RPMI7951 (cell line): ENCODE data around the gene CDK5RAP3. TPM values are rescaled to one million over a fixed set of nuclear protein-coding genes. Genes with fewer than 3 reads are reported as not detected.
A peak's percentile ranks its signal among the peaks of the same experiment; 100 is the strongest.

Source experiments
- DNase-seq: peaks from one replicate; pipeline ENCODE4 v3.0.0-alpha.2; 2012; ENCODE audit warnings: low read depth
- total RNA-seq: library from RNA; depleted of rRNA; stranded (reverse); fragments of >200 nt; shearing (Covaris generic); gene quantifications from 2 replicates; pipeline ENCODE4 v1.2.3, GENCODE V29; 2014; rRNA removed

The CDK5RAP3 gene
- total RNA-seq, 1 experiment from 2014 or later = 41.6 TPM

- peak; percentile 83 for DNase-seq
Observed at GRCh38 chr17:48023400-48024148, 52.7 kb downstream of the CDK5RAP3 start.

- peak; percentile 73 for DNase-seq
Observed at GRCh38 chr17:48024149-48025039, 53.5 kb downstream of the CDK5RAP3 start.

- peak; percentile 94 for DNase-seq
Observed at GRCh38 chr17:48025040-48025903, 54.4 kb downstream of the CDK5RAP3 start.

- peak; percentile 39 for DNase-seq
Observed at GRCh38 chr17:48025904-48026501, 55.1 kb downstream of the CDK5RAP3 start.

GRCh38 chr17:48026502-48027321 lies 55.8 kb downstream of the CDK5RAP3 start:
- peak; percentile 86 for DNase-seq

- no peak for DNase-seq
Observed at GRCh38 chr17:48027322-48027981, 56.5 kb downstream of the CDK5RAP3 start.

GRCh38 chr17:48028736-48029135 lies 57.8 kb downstream of the CDK5RAP3 start:
- DNase-seq = no peak

GRCh38 chr17:48030531-48030930 lies 59.6 kb downstream of the CDK5RAP3 start:
- no peak for DNase-seq

Other genes starting within 250 kb of the CDK5RAP3 start
- gene TBX21, start 237.9 kb upstream of the CDK5RAP3 start, total RNA-seq = not detected in 2 replicates
- gene OSBPL7, start 149.3 kb upstream of the CDK5RAP3 start, total RNA-seq = 2.6 and 3.4 TPM in 2 replicates
- 30.4 and 35.8 TPM in 2 replicates for gene MRPL10, start 139.6 kb upstream of the CDK5RAP3 start, total RNA-seq
- 0.10 TPM in 1 of 2 replicates, not detected in the other for gene LRRC46, start 139.4 kb upstream of the CDK5RAP3 start, total RNA-seq
- gene SCRN2, start 129.8 kb upstream of the CDK5RAP3 start, total RNA-seq = 17.8 and 18.4 TPM in 2 replicates
- not detected in 2 replicates for gene SP6, start 120.0 kb upstream of the CDK5RAP3 start, total RNA-seq
- gene SP2, start 74.9 kb upstream of the CDK5RAP3 start, total RNA-seq = 0.98 and 1.6 TPM in 2 replicates
- gene PNPO, start 29.5 kb upstream of the CDK5RAP3 start, total RNA-seq = 20.7 and 26.9 TPM in 2 replicates
- not detected in 2 replicates for gene PRR15L, start 13.2 kb upstream of the CDK5RAP3 start, total RNA-seq
- 40.3 and 41.7 TPM in 2 replicates for gene COPZ2, start 66.7 kb downstream of the CDK5RAP3 start, total RNA-seq
- gene NFE2L1, start 77.2 kb downstream of the CDK5RAP3 start, total RNA-seq = 28.4 and 35.2 TPM in 2 replicates
- 53.5 and 64.6 TPM in 2 replicates for gene CBX1, start 130.4 kb downstream of the CDK5RAP3 start, total RNA-seq
- 6.4 and 10.4 TPM in 2 replicates for gene SNX11, start 136.7 kb downstream of the CDK5RAP3 start, total RNA-seq